Measurements from ENCODE around the gene IRGQ.

Gene IRGQ

DNA sequence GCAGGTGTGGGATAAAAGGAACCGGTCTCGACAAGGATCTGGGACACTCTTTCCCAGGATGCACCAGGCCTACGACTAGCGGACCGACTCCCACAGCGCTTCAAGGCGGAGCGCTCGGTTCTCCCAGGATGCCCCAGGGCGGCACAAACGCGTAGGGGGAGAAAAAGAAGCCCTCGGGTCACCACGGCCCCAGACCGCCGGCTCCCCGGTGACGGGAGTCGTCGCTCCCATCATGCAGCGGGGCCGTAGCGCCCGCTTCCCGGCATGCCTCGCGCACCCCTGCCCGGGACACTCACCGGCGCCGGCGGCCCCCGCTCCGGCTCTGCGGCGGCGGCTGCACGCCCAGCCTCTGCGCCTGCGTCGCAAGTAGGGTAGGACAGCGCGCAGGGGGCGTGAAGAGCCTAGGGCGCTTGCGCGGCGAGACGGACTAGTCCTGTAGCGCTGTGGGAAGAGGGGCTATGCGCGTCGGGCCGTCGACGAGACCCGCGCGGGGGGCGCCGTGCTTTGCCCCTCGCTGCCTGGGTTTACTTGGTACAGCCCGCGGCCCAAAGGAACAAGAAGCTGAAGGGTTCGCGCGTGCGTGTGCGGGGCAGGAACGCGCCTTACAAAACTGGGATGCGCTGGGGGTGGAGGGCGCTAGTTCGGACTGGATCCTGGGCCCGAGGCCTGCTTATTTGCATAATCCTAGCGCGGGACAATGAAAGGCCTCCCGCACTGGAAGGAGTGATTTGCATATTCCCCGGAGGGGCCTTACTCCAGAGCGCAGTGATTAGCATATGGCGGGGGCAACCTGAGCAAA is 23.5 kb upstream of the IRGQ start, which contains the start of gene ZNF428 (continued):
- TF ChIP-seq ZNF707 (tag by site-specific recombination; IDR thresholded peaks at IDR 0.05) (no peak), ZBTB11 (tag by site-specific recombination; conservative IDR thresholded peaks at IDR 0.05; ENCODE audit: low read depth) (peak; percentile 69), ZNF223 (tag by site-specific recombination; IDR thresholded peaks at IDR 0.05) (0 out of 2 replicates have a peak, but pooled peaks have one; percentile 39), ZNF518A (tag by site-specific recombination; conservative IDR thresholded peaks at IDR 0.05; ENCODE audit: low read depth) (peak; percentile 53; the same call in 1 of the 2 replicates), MZF1 (tag by site-specific recombination; IDR thresholded peaks at IDR 0.05; ENCODE audit: borderline replicate concordance) (peak; percentile 41; the same call in 1 of the 2 replicates), SALL2 (tag by site-specific recombination; IDR thresholded peaks at IDR 0.05; ENCODE audit: borderline replicate concordance) (no peak), KLF16 (tag by site-specific recombination; IDR thresholded peaks at IDR 0.05) (peak; percentile 81), MYNN (tag by site-specific recombination; IDR thresholded peaks at IDR 0.05; ENCODE audit: borderline replicate concordance) (0 out of 2 replicates have a peak, but pooled peaks have one; percentile 46), ZNF544 (tag by site-specific recombination; IDR thresholded peaks at IDR 0.05) (no peak), SP2 (tag by site-specific recombination; IDR thresholded peaks at IDR 0.05) (peak; percentile 48; the same call in 1 of the 2 replicates), ZNF837 (tag by site-specific recombination; IDR thresholded peaks at IDR 0.05) (peak; percentile 84; the same call in 1 of the 2 replicates), ZNF791 (tag by site-specific recombination; IDR thresholded peaks at IDR 0.05) (0 out of 2 replicates have a peak, but pooled peaks have one; percentile 50)
- TF ChIP-seq, protein P1, sequence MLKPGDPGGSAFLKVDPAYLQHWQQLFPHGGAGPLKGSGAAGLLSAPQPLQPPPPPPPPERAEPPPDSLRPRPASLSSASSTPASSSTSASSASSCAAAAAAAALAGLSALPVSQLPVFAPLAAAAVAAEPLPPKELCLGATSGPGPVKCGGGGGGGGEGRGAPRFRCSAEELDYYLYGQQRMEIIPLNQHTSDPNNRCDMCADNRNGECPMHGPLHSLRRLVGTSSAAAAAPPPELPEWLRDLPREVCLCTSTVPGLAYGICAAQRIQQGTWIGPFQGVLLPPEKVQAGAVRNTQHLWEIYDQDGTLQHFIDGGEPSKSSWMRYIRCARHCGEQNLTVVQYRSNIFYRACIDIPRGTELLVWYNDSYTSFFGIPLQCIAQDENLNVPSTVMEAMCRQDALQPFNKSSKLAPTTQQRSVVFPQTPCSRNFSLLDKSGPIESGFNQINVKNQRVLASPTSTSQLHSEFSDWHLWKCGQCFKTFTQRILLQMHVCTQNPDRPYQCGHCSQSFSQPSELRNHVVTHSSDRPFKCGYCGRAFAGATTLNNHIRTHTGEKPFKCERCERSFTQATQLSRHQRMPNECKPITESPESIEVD (tag by site-specific recombination; IDR thresholded peaks at IDR 0.05) = no peak
- TF ChIP-seq, protein P2, sequence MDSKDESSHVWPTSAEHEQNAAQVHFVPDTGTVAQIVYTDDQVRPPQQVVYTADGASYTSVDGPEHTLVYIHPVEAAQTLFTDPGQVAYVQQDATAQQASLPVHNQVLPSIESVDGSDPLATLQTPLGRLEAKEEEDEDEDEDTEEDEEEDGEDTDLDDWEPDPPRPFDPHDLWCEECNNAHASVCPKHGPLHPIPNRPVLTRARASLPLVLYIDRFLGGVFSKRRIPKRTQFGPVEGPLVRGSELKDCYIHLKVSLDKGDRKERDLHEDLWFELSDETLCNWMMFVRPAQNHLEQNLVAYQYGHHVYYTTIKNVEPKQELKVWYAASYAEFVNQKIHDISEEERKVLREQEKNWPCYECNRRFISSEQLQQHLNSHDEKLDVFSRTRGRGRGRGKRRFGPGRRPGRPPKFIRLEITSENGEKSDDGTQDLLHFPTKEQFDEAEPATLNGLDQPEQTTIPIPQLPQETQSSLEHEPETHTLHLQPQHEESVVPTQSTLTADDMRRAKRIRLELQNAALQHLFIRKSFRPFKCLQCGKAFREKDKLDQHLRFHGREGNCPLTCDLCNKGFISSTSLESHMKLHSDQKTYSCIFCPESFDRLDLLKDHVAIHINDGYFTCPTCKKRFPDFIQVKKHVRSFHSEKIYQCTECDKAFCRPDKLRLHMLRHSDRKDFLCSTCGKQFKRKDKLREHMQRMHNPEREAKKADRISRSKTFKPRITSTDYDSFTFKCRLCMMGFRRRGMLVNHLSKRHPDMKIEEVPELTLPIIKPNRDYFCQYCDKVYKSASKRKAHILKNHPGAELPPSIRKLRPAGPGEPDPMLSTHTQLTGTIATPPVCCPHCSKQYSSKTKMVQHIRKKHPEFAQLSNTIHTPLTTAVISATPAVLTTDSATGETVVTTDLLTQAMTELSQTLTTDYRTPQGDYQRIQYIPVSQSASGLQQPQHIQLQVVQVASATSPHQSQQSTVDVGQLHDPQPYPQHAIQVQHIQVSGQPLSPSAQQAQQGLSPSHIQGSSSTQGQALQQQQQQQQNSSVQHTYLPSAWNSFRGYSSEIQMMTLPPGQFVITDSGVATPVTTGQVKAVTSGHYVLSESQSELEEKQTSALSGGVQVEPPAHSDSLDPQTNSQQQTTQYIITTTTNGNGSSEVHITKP (tag by site-specific recombination; IDR thresholded peaks at IDR 0.05) = peak; percentile 100
- TF ChIP-seq, protein P3, sequence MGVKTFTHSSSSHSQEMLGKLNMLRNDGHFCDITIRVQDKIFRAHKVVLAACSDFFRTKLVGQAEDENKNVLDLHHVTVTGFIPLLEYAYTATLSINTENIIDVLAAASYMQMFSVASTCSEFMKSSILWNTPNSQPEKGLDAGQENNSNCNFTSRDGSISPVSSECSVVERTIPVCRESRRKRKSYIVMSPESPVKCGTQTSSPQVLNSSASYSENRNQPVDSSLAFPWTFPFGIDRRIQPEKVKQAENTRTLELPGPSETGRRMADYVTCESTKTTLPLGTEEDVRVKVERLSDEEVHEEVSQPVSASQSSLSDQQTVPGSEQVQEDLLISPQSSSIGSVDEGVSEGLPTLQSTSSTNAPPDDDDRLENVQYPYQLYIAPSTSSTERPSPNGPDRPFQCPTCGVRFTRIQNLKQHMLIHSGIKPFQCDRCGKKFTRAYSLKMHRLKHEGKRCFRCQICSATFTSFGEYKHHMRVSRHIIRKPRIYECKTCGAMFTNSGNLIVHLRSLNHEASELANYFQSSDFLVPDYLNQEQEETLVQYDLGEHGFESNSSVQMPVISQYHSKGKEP (tag by site-specific recombination; IDR thresholded peaks at IDR 0.05) = peak; percentile 80
